ENCODE data around the gene APBB2.

APBB2 gene

DNA sequence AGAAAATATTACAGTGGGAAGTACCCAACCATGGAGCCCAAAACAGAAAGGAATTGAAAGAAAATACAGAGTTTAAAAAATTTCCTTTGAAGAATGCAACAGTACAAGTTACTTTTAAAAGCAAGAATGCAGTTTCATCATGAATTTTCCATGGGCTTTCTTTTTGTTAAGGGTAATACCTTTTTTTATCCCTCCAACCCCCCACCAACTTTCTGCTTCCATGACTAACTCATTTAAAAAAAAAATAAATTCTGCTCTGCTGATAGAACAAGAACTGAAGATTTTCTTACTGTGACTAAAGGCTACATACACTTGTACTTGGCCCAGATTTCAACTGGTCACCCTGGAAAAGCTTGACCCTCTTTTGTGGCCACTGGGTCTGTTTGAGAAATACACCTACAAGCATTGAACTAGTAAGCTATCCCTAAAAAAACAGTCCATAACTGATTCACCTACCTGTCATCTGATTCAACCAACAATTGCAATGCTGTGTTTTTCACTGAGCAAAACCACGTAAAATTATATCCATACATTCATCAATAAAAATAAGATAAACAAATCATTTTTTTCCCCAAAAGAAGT lies 250.4 kb downstream of the APBB2 start:
- no peak for DNase-seq

DNA sequence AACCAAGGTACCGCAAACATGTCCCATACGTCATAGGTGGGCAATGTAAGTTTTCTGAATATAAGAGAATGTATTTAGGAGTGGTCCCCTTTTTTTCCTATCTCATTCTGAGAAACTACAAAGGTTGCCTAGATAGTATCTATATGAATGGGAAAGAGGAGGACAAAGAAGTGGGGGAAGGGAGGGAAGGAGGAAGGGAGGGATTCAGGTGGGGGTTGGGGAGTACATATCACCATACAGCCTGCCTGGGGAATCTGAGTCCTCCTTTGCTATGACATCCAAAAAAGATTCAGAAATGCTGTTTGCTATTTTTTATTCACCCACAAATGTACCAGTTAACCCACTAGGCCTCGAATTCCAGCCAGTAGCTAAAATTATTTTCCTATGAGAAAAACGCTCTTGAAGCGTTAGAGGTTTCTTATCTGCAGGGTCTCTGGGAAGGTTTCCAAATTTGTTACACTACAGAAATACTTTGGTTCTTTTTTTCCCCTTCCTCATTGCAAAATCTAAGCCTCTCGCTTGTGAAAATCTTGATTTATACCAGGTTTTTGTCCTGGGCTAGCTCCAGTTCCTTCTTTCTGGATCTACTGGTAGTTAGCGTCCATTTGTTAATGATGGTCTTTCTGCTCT lies 251.7 kb downstream of the APBB2 start:
- DNase-seq, result no peak

DNA sequence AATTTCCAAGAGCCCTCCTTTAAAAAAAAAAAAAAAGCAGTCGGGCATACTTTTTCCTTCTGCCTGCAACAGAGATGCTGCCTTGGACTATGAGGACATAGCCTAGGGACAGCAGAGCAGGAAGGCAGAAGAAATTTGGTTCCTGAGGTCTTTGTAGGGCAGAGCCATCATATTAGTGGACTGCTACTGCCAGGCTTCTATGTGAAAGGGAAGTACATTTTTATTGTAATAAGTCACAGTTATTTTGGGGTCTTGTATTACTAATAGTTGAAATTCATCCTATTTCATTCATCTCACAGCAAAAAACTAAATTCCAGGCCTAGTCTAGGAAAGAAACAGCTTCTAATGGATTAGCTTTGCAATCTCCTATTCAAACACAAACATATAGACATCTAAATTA lies 253.4 kb downstream of the APBB2 start:
- no peak for DNase-seq

DNA sequence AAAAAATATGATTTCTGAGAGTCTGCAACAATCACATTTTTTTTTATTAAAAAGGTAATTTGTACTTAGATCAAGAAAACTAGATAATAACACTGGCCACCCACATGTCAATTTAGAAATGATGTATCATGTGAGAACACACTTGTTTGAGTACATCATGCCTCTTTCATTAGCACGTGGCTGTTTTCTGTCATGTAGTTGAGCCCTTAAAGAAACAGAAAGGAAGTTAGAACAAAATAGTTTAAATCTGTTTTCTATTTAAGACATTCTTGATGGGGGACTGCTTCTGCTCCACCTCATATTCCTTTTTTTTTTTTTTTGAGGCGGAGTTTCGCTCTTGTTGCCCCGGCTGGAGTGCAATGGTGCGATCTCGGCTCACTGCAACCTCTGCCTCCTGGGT lies 257.1 kb downstream of the APBB2 start:
- DNase-seq, result no peak

DNA sequence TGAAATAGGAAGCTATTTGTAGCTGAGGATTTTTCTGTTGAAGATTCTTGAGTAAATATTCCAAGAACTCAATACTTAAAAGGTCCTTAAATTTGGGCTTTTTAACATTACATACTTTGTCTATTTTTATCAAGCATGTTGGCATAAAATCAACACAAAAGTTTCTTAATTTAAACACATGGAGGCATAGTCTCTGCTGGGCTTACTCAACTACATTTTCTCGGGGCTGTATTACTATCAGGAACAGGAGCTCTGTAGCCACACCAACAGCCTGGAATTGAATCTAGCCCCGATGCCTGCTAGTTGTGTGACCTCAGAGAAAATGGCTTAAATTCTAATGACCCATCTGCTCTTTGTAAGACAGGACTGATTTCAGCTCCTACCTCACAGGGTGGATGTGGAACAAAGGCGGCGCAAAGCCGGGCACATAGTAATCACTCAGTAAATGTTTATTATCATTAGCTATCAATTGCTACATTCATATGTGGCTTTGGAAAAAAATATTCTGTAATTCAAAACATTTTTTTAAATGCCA lies 257.6 kb downstream of the APBB2 start:
- DNase-seq, result no peak

DNA sequence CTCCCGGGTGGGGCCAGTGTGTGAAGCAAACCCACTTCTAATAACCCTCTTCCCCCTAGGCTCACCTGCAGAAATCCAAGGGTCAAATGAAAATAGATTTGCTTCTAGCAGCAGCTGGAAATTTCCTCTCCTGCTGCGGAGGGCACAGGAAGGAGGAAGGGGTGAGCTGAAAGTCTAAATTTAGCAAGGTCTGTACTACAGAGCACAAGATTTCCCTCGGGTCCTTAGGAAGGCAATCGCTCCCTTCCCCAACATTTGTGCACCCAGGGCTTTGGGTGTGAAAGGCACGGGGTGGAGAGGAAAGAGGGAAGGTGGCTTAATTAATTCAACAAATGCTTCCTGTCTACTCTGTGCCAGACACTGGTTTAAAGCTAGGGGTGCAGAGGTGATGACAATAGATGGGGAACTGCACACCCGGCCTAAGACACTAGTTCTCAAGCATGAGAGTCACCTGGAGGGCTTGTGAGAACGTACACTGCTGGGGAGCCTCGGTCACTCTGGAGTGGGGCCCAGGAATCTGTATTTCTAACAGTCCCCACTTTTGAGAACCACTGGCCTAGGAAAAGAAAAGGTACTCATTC lies 260.2 kb downstream of the APBB2 start:
- DNase-seq, result no peak

DNA sequence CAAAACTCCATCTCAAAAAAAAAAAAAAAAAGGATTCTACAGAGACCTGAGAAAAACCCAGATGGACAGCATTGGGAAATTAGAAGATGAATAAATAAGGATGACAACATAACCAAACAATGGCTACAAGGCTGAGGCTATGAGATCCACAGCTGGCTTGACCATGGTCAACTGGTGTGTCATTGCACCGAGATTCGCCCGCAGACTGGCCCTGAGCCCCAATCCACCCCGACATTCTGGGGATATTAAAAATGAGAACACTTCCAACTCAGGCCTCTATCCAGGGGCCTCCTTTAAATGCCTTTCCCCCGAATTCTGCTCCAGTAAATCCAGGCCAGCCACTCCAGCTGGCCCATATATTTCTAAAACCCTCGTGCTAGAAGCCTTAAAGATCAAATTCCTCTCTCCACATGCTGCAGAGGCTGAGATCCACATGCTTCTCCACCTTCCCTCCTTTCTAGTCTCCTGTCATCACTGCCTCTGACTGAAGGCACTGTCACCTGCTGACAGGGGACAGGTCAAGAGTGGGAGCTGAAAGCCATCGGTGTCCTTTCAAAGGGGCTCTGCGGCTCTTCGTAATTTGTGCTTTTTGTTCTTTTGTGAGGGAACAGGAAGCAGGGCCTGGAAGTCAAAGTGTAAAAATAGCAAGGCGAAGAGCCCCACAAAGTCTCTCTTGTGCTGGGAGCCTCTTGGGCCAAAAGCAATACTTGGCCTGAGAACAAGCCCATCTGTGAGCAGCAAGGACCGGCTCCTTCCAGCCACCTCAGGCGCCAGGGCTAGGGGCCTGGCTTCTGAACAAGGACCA lies 260.9 kb downstream of the APBB2 start:
- no peak for DNase-seq

DNA sequence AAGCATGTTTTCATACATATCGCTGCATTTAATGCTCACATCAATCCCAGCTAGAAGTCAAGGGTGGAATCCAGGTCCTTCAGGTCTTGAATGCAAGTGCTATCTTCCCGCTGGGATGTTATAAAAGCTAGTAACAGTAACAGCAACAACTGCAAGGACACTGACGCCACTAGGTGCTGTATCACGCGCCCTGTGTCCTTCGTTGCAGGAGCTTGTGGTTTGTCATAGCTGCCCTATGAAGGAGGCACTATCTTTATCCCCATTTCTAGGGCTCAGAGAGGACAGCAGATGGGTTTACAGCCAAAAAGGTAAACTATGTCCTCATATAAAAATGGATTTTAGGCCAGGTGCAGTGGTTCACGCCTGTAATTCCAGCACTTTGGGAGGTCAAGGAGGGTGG lies 261.7 kb downstream of the APBB2 start:
- no peak for DNase-seq

DNA sequence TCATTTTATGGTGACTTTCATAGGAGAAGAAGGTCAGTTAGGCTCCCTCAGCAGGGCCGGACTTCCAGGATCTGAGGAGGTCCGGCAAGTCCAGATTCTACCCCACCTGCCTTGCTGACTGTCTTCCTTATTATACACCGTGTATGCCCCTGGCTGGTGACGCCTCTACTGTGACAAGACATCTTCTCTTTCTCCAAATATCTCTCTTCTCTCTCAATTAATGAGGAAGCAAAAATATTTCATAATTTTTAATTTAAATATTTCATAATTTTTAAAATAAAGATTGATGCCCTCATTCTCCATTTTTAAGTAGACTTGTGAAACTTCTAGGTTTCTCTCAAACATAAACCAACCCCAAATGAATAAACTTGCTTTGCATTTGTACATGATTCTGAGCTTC lies 262.1 kb downstream of the APBB2 start:
- no peak for DNase-seq

DNA sequence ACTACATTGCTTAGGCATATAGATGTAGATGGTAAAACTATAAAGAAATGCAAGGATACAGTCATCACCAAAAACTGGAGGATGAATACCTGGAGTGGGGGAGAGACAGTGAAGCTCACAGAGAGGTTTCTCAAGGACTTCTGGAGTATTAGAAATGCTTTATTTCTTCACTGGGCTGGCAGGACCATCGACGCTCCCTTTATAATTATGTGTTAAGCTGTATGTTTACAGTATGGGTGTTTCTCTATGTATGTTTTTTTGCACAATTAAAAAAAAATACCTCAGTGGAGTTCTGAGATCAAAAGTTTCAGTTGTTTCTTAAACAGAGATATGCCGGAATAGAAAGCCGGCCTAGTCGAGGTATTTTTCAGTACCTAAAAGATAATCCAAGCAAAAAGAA lies 263.3 kb downstream of the APBB2 start:
- no peak for DNase-seq

DNA sequence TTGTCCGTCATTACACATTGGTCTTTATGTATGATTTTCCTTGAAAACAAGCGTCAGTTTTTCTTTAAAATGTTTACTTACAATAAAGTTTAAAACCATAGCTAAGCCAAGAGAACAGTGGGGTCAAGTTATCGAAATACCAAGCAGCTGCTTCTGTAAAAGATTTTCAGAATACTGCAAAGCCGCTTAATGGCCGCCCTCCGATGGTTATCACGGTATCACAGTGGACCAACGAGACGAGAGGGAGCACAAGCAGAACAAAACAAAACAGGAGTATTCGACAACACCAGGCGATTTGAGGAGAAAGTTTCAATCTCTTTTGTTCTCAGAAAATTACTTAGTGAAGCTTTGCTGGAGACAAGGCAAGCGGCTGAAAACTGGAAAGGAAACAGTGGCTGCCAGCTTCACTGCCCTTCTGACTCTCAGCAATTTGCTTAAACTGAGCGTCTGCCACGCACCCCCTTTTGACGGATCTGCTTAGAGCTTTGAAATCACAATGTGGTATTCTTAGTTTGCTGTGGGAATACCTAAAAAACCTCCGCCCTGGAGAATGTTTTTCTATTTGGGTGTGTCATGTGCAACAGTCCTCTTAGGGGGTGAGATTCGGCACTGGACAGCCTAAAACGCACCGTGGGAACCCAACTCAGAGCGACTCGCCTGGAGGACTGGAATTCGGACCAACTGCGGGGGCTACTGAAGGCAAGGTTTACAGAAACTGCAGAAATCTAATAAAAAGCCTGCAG lies 264.8 kb downstream of the APBB2 start:
- no peak for DNase-seq

DNA sequence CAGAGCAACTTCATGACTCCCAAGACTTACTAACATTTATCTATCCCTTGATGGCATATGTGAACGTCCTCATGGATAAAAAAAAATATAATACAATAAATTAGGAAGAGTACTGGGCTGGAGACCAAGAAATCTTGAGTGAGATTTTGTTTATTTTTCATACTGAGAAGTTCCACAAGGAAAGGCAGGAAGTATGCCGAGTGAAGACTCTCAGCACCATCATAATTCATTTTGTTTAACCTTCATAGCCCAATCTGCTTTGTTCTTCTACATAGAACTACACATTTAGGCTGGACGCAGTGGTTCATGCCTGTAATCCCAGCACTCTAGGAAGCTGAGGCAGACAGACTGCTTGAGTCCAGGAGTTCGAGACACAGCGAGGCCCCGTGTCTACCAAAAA lies 266.3 kb downstream of the APBB2 start:
- DNase-seq, result no peak

DNA sequence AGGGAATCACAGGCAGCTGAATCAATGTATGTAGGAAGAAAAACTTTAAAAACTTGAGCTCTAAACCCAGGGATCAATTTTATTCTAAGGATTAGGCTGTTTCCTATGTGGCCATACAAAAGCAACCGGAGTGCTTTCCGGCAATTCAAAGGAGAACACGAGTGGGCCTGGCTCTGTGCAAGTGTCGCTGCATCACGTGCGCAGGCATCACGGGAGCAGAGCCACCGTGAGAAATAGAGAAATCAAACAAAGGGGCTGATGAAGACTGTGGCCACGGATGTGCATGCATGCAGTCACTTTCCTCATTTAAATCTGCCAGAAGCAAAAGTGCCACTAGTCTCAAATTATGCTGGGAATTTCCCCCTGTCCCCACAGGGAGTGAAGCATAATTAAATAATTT lies 267.7 kb downstream of the APBB2 start:
- no peak for DNase-seq

DNA sequence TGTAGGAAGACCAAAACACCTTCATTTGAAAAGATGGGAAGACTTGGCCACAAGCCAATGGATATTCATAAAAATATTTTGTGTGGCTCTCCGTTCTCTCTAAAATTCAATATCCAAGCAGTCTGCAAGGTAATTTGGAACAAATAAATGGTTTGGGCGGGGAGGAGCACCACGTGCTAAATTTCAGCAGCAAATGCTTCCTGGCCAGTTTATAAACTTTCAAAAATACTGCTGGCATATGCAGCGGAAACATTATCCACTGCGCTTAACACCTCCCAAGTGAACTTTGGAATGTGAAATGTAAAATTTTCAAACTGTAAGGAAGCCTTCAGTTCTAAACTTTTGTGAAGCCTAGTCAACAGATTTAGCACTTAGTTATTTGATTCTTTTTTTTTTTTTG lies 273.6 kb downstream of the APBB2 start:
- no peak for DNase-seq

DNA sequence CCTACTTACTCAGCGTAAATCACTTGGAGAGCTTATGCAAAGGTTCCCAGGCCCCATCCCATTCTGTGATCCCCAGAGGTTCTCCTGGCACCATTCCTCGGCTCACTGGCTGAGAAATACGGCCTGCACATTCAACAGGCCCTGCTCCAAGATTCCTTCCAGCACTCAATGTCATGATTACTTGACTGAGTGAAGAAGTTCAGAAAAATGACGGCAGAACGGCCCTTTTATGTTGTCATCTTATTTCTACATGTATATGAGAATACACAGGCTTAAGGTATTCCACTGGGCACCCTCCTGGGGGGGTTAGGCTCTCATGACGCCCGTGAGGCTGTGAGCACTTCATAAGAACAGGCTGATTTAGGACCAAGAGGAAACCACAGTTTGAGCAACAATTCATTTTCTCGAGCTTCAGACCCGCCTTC lies 274.0 kb downstream of the APBB2 start:
- no peak for DNase-seq

DNA sequence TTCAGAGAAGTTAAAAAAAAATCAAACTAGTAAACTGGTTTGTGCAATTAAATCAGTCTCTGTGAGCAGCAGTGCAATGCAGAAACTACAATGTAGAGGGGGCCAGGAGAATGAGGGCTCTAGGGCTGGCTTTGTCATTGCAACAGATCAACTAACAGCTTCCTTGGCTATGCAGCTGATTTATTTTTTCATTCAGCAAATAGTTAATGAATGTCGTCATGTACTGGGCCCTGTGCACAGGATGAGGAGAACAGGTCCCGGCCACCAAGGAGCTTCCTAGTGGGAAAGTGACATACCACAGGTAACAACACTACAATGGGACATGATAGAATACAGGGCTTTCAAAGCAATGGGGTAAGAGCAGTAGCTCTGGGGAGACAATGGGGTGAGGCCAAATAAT lies 274.5 kb downstream of the APBB2 start:
- no peak for DNase-seq

DNA sequence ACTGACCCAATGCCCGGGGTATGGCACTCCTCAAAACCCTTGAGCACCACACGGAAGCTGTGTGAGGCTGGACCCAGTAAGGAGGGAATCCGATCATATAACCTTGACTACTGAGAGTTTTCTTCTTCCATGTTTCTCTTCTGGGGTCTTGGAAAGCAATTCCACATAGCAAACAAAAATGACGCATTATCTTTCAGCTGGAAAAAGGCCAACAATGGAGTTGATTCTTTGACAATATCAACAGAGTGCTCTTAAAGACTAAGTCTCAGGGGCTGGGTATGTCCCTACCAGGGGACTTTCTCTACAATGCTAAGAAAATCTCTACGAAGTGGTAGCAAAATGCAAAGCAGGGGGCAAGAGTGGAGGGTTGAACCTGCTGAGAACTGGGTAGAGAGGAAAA lies 276.0 kb downstream of the APBB2 start:
- DNase-seq, result no peak

DNA sequence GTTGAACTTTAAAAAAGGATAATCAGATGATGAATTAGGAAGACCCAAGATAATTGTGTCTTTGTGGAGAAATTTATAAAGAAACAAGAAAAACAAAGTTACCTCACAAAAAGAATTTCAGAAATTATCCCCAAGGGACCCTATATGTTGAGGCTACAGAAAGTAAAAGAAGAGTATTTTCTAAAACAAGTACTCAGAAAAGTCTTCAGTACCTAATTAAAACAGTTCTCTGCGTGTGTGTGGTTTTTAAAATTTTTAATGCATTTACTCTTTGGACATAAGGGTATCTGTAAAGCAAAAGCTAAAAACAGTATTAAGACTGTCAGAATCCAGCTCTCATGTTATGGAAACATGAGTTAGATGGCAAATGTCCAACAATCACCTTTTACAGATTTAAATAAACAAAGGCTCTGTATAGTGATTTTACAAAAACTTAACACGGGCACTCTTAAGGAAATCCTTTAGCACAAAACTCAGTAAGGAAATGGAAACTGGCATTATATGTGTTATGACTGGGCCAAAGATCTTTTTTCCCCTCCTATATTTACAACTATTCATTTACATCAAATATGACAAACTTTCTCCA lies 277.1 kb downstream of the APBB2 start:
- DNase-seq, result no peak

DNA sequence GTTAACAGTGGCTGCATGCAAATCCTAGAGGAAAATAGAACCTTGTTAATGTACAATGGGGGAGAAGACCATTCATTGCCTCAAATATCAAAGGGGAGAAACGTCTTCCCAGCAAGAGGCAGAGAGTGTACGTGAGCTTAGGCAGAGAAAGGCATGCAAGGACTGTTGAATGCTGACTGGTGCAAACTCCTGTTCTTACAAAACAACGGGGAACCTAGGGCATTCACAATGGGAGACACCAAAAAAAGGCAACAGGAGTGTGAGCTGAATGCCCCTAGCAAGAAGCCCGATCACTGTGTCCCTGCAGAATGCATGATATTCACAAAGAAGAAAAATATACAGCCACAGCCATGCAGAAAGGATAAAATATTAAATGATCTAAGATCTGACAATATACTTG lies 279.7 kb downstream of the APBB2 start:
- DNase-seq, result no peak

DNA sequence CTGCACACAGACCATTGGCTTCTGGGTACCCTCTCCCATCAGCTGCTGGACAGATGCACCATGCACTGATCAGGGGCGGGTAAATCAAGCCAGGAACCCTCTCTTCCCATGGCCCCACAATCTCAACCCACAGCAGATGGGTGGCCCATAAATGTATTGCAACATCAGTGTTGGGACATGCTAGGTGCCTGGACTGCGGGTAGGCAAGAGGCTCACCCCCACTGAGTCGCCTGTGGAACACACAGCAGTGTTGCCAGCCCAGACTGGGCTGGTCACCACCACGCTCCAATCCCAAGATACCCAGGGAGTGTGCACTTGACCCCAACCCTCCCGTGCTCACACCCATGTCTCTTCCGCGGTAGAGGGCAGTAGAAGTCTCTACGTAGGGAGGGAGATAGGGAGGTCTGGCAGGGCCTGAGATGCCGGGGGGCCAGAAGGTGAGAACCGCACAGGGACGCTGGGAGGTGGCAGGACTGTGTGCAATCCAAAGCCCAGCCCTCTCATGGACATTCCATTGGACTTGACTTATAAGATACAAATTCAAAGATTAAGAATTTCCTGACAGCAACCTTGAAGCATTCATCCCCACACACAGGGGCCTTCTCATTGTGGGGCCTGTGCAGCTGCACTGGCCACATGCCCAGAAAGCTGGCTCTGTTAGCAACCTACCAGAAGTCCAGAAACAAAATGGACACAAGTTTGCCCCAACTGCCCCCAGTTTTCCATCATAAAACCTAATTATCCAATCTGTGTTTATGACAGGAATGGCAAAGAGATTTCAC lies 280.9 kb downstream of the APBB2 start:
- no peak for DNase-seq

DNA sequence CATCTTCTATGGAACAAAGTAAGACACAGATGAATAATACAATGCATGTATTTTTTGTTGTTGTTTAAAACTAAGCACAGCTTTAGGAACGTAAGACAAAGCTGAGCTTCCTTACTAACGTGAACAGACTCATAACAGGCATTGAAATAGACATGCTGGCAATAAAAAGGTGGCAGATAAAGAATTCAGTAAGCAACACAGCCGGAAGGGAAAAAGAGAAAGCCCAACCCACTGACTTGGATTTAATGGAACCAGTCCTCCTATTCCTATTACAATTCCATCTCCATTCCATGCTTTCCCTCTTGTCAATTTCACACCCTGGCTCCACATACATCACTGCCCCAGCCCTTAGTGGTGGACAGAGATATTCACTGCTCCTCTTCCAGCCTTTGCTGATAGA lies 282.5 kb downstream of the APBB2 start:
- DNase-seq, result no peak

DNA sequence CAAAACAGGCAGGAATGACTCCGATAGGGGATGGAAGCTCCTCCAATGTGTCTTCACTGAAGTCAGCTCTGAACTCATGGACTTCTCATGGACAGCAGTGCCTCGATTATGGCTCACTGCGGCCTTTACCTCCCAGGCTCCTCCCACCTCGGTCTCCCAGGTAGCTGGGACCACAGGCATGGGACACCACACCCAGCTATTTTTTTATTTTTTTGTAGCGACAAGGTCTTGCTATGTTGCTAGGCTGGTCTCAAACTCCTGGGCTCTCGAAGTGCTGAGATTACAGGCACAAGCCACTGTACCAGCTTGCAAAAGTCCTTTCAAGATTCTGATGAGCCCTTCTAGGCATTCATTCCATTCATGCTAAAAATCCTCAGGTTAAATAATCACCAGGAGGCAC lies 283.1 kb downstream of the APBB2 start:
- DNase-seq, result no peak

All from activated gamma-delta T cell (primary cell).